Muscle of leg (tissue), 16 donors: ENCODE measurements around the gene METTL4. TPM values are rescaled to one million over a fixed set of nuclear protein-coding genes. Genes with fewer than 3 reads are reported as not detected.

Source experiments
- DNase-seq: peaks from one replicate; pipeline ENCODE4 v3.0.0; 2013
- H3K27ac ChIP-seq: one replicate; pipeline ENCODE4 v1.5.1; 2013; ENCODE audit warnings: mild to moderate bottlenecking, low read length, control low read depth
- H3K27me3 ChIP-seq: one replicate; pipeline ENCODE4 v1.6.1; 2013; ENCODE audit warnings: low read length; ENCODE audit not compliant: control insufficient read depth, insufficient read depth
- H3K36me3 ChIP-seq: one replicate; pipeline ENCODE4 v1.6.1; 2013; ENCODE audit warnings: low read length; ENCODE audit not compliant: control insufficient read depth, insufficient read depth
- H3K4me1 ChIP-seq: one replicate; pipeline ENCODE4 v1.6.1; 2013; ENCODE audit warnings: low read length; ENCODE audit not compliant: control insufficient read depth, insufficient read depth
- H3K4me3 ChIP-seq: one replicate; pipeline ENCODE4 v1.5.1; 2013; ENCODE audit warnings: low read length, control low read depth
- H3K9me3 ChIP-seq: replicated peaks from 2 replicates; pipeline ENCODE4 v1.6.1; 2013; ENCODE audit warnings: low read depth, low read length; ENCODE audit not compliant: control insufficient read depth
- WGBS: methylation state at CpG from one replicate; pipeline ENCODE4 v1.1.5; 2013; ENCODE audit warnings: missing lambda C conversion rate; ENCODE audit not compliant: insufficient coverage; 5-methylcytosine and 5-hydroxymethylcytosine counted together
- long read RNA-seq, 11 donors: transcript quantifications; one replicate each; lab custom pipeline, GENCODE V29; 2026
- polyA plus RNA-seq, 8 donors: library from polyadenylated mRNA; unstranded; fragments of 120-200 nt; gene quantifications; one replicate each; pipeline versions ENCODE4 v1.2.1 to v1.2.3, GENCODE V29; 2013; ENCODE audit warnings: inconsistent platforms in 1 of 8, low replicate concordance in 1 of 8; ENCODE audit not compliant: insufficient read length in 8 of 8, insufficient read depth in 1 of 8
- total RNA-seq: library from RNA; stranded (reverse); fragments of 120-200 nt; gene quantifications from one replicate; pipeline ENCODE4 v1.2.4, GENCODE V29; 2013

METTL4 gene
- total RNA-seq (7.4 TPM), polyA plus RNA-seq (10 to 100 TPM in 5 of 8 donors, 1 to 10 TPM in 3; 8.5 to 14.2 (median 11.8) TPM)
- long read RNA-seq, donor 1: 0 reads
- long read RNA-seq, donor 2, partial matches to known transcripts: 0 of 1 reads
- long read RNA-seq, donor 2, other reads (novel, unspliced or antisense): 0 of 1 reads
- long read RNA-seq, donor 3, partial matches to known transcripts: 0 of 1 reads
- long read RNA-seq, donor 3, other reads (novel, unspliced or antisense): 0 of 1 reads
- long read RNA-seq, donor 4: 0 reads
- long read RNA-seq, donor 5, partial matches to known transcripts: 6 of 9 reads
- long read RNA-seq, donor 5, other reads (novel, unspliced or antisense): 0 of 9 reads
- long read RNA-seq, donor 6, partial matches to known transcripts: 0 of 3 reads
- long read RNA-seq, donor 6, other reads (novel, unspliced or antisense): 0 of 3 reads
- long read RNA-seq, donor 7, partial matches to known transcripts: 0 of 3 reads
- long read RNA-seq, donor 7, other reads (novel, unspliced or antisense): 0 of 3 reads
- long read RNA-seq, donor 8: 0 reads
- long read RNA-seq, donor 9, partial matches to known transcripts: 6 of 6 reads
- long read RNA-seq, donor 9, other reads (novel, unspliced or antisense): 0 of 6 reads
- long read RNA-seq, donor 10, partial matches to known transcripts: 0 of 1 reads
- long read RNA-seq, donor 10, other reads (novel, unspliced or antisense): 0 of 1 reads
- long read RNA-seq, donor 11: 0 reads

- Histone ChIP-seq H3K4me3 (peak within 1 kb of the TSS; percentile 76), H3K4me1 (peaks cover 11% of the 10 kb centered on the region), H3K9me3 (no peaks in the 10 kb centered on the region), H3K27ac (peak within 1 kb of the TSS; percentile 95), H3K27me3 (no peaks in the 10 kb centered on the region), H3K36me3 (peaks cover 9% of the 10 kb centered on the region)
- DNase-seq: peak; percentile 95
- under 1% methylated on average over 55 of the region's 55 CpGs for WGBS
Observed at GRCh38 chr18:2571200-2572170, at the start of gene METTL4, which contains the start of gene NDC80. Gene METTL4 (minus strand): TSS chr18:2571505. CDS start chr18:2567216, 4,289 bp downstream. Gene NDC80 (plus strand): TSS chr18:2571557. CDS start chr18:2572986, 1,429 bp downstream.

GRCh38 chr18:2618009-2618408 lies 46.7 kb upstream of the METTL4 start:
- Histone ChIP-seq H3K9me3 (no peaks in the 10 kb centered on the region), H3K4me1 (no peaks in the 10 kb centered on the region), H3K27ac (no peak overlapping the region), H3K36me3 (peaks cover 12% of the 10 kb centered on the region), H3K4me3 (no peak overlapping the region), H3K27me3 (no peaks in the 10 kb centered on the region)
- no CpG with 5 or more reads among the region's 4 CpGs for WGBS
- DNase-seq: no peak

- no peak overlapping the region for H3K4me3 ChIP-seq
- no peaks in the 10 kb centered on the region for H3K4me1 ChIP-seq
- WGBS: no CpG with 5 or more reads among the region's 4 CpGs
- H3K27me3 ChIP-seq: no peaks in the 10 kb centered on the region
- no peak for DNase-seq
- H3K27ac ChIP-seq: no peak overlapping the region
- no peaks in the 10 kb centered on the region for H3K9me3 ChIP-seq
- H3K36me3 ChIP-seq: peaks cover 12% of the 10 kb centered on the region
Observed at GRCh38 chr18:2617401-2617998, 46.2 kb upstream of the METTL4 start.

- WGBS: no CpG with 5 or more reads among the region's 1 CpG
- no peaks in the 10 kb centered on the region for H3K27me3 ChIP-seq
- no peaks in the 10 kb centered on the region for H3K9me3 ChIP-seq
- DNase-seq: no peak
- H3K4me3 ChIP-seq: no peak overlapping the region
- no peak overlapping the region for H3K27ac ChIP-seq
- no peaks in the 10 kb centered on the region for H3K4me1 ChIP-seq
- peaks cover 17% of the 10 kb centered on the region for H3K36me3 ChIP-seq
Observed at GRCh38 chr18:2612996-2613395, 41.7 kb upstream of the METTL4 start.

- WGBS: no CpG with 5 or more reads among the region's 5 CpGs
- Histone ChIP-seq H3K4me1 (no peaks in the 10 kb centered on the region), H3K36me3 (peaks cover 14% of the 10 kb centered on the region), H3K27ac (no peak overlapping the region), H3K9me3 (no peaks in the 10 kb centered on the region), H3K4me3 (no peak overlapping the region), H3K27me3 (no peaks in the 10 kb centered on the region)
- no peak for DNase-seq
Observed at GRCh38 chr18:2610549-2610948, 39.2 kb upstream of the METTL4 start.

DNA sequence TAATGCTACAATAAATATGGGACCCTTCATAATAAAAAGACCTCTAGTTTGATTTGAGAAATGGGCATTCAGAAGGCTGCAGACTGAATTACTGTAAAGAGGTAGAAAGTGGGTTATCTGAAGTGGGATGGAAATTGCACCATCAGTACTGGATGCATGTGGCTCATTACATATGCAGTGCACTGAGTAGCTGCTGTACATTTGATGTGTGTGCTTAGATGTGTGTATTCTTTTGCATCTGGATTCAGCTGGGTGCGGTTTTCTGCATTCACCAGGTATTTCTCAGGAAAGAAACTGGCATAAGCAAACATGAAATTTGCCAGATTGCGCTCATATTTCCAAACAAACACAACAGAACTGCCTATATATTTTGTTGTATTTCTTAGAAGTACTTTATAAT lies 38.3 kb upstream of the METTL4 start:
- Histone ChIP-seq H3K36me3 (peaks cover 6% of the 10 kb centered on the region), H3K27ac (no peak overlapping the region), H3K9me3 (no peaks in the 10 kb centered on the region), H3K4me1 (no peaks in the 10 kb centered on the region), H3K4me3 (no peak overlapping the region), H3K27me3 (no peaks in the 10 kb centered on the region)
- no CpG with 5 or more reads among the region's 2 CpGs for WGBS
- DNase-seq: no peak

GRCh38 chr18:2606335-2606734 lies 35.0 kb upstream of the METTL4 start:
- H3K27me3 ChIP-seq: no peaks in the 10 kb centered on the region
- no CpG with 5 or more reads among the region's 2 CpGs for WGBS
- no peak for DNase-seq
- H3K27ac ChIP-seq: no peak overlapping the region
- H3K36me3 ChIP-seq: peaks cover 6% of the 10 kb centered on the region
- no peaks in the 10 kb centered on the region for H3K4me1 ChIP-seq
- no peak overlapping the region for H3K4me3 ChIP-seq
- no peaks in the 10 kb centered on the region for H3K9me3 ChIP-seq

- no peak overlapping the region for H3K4me3 ChIP-seq
- no peak for DNase-seq
- no peak overlapping the region for H3K27ac ChIP-seq
- no peaks in the 10 kb centered on the region for H3K27me3 ChIP-seq
- peaks cover 3% of the 10 kb centered on the region for H3K36me3 ChIP-seq
- H3K4me1 ChIP-seq: no peaks in the 10 kb centered on the region
- no peaks in the 10 kb centered on the region for H3K9me3 ChIP-seq
Observed at GRCh38 chr18:2602844-2603243, 31.5 kb upstream of the METTL4 start.

DNA sequence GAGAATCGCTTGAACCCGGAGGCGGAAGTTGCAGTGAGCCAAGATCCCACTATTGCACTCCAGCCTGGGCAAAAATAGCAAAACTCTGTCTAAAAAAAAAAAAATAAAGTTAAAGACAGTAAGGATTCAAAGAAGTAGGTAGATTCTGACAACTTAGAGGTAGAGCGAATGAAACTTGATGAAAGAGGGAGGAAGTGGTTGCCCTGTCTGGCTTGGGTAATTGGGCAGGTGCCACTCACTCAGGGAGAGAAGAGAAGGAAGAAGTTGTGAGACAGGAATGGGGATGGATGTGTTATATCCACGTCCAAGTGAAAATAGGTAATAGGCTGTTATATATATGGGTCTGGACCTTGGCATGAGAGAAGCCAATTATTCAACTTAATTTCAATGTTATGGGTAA lies 26.3 kb upstream of the METTL4 start:
- 100% methylated on average over 1 of the region's 5 CpGs for WGBS
- no peak overlapping the region for H3K27ac ChIP-seq
- no peaks in the 10 kb centered on the region for H3K27me3 ChIP-seq
- H3K4me1 ChIP-seq: no peaks in the 10 kb centered on the region
- no peak for DNase-seq
- H3K4me3 ChIP-seq: no peak overlapping the region
- no peaks in the 10 kb centered on the region for H3K36me3 ChIP-seq
- H3K9me3 ChIP-seq: no peaks in the 10 kb centered on the region
